ENCODE results near the gene AURKAIP1. TPM values are rescaled to one million over a fixed set of nuclear protein-coding genes. Genes with fewer than 3 reads are reported as not detected.

AURKAIP1 gene
- total and polyA plus RNA-seq, 9 of the 15 experiments (the other 6 are each of a cell fraction or from before 2014, with no cell fraction given), result 7.8 to 478 (median 92.0) TPM

DNA sequence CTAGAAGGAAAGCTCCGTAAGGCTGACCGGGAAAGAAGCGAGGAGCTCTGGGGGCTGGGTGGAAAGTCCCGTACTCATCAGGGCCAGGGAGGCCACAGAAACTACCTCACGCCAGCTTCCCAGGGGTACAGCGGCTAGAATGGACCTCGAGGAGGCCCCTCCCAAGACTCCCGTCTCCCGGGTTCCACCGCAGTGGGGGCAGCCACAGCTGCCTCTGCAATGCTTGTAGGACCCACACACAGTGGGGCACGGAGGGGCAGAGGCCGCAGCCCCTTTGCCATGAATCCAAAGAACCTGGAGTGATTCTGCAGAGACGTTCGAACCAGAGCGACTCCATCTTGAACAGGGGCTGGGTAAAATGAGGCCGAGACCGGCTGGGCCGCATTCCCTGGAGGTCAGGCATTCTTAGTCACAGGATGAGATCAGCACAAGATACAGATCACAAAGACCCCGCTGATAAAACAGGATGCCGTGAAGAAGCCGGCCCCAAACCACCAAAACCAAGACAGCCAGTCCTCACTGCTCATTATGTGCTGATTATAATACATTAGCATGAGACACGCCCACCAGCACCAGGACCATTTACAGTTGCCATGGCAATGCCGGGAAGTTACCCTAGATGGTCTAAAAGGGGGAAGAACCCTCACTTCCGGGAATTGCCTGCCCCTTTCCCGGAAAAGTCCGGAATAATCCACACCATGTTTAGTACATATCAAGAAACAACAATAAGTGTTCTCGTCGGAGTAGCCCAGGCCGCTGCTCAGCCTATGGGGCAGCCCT is 47.6 kb upstream of the AURKAIP1 start (continued):
- TF ChIP-seq ZNF175 (CRISPR knock-in tag; IDR thresholded peaks at IDR 0.05; ENCODE audit: low read depth) (peak; percentile 89), PCBP1 (IDR thresholded peaks at IDR 0.05; ENCODE audit: low read depth, low read length, poor library complexity, severe bottlenecking) (no peak), ZNF124 (CRISPR knock-in tag; IDR thresholded peaks at IDR 0.05) (no peak), TCF7 (IDR thresholded peaks at IDR 0.05; ENCODE audit: borderline replicate concordance) (no peak), ZFX (CRISPR knock-in tag; IDR thresholded peaks at IDR 0.05) (no peak), MIER1 (IDR thresholded peaks at IDR 0.05; ENCODE audit: low read depth) (no peak), SMC3 (conservative IDR thresholded peaks at IDR 0.05; ENCODE audit: insufficient read depth, low read depth, low read length) (no peak), FOSL1 (tag; conservative IDR thresholded peaks at IDR 0.05) (peak; percentile 62), BRCA1 (IDR thresholded peaks at IDR 0.05) (no peak), BRCA1 (CRISPR knock-in tag; IDR thresholded peaks at IDR 0.05) (no peak), RHOXF2B (CRISPR knock-in tag; conservative IDR thresholded peaks at IDR 0.05) (no peak), ZNF644 (tag; IDR thresholded peaks at IDR 0.05; ENCODE audit: low read depth) (peak; percentile 78; the same call in 1 of the 2 replicates), MTA2 (IDR thresholded peaks at IDR 0.05; ENCODE audit: low read depth) (no peak), DNMT1 (IDR thresholded peaks at IDR 0.05) (no peak), TAF1 (IDR thresholded peaks at IDR 0.05; ENCODE audit: control insufficient read depth, extremely low read depth, insufficient read depth, low read length, severe bottlenecking) (no peak)
- TF ChIP-seq, protein P1, sequence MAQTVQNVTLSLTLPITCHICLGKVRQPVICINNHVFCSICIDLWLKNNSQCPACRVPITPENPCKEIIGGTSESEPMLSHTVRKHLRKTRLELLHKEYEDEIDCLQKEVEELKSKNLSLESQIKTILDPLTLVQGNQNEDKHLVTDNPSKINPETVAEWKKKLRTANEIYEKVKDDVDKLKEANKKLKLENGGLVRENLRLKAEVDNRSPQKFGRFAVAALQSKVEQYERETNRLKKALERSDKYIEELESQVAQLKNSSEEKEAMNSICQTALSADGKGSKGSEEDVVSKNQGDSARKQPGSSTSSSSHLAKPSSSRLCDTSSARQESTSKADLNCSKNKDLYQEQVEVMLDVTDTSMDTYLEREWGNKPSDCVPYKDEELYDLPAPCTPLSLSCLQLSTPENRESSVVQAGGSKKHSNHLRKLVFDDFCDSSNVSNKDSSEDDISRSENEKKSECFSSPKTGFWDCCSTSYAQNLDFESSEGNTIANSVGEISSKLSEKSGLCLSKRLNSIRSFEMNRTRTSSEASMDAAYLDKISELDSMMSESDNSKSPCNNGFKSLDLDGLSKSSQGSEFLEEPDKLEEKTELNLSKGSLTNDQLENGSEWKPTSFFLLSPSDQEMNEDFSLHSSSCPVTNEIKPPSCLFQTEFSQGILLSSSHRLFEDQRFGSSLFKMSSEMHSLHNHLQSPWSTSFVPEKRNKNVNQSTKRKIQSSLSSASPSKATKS (CRISPR knock-in tag; IDR thresholded peaks at IDR 0.05), result no peak
- TF ChIP-seq, protein P2, sequence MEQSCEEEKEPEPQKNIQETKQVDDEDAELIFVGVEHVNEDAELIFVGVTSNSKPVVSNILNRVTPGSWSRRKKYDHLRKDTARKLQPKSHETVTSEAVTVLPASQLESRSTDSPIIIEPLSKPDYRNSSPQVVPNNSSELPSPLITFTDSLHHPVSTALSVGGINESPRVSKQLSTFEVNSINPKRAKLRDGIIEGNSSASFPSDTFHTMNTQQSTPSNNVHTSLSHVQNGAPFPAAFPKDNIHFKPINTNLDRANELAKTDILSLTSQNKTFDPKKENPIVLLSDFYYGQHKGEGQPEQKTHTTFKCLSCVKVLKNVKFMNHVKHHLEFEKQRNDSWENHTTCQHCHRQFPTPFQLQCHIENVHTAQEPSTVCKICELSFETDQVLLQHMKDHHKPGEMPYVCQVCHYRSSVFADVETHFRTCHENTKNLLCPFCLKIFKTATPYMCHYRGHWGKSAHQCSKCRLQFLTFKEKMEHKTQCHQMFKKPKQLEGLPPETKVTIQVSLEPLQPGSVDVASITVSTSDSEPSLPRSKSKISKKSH (CRISPR knock-in tag; IDR thresholded peaks at IDR 0.05), result no peak
- TF ChIP-seq, protein P3, sequence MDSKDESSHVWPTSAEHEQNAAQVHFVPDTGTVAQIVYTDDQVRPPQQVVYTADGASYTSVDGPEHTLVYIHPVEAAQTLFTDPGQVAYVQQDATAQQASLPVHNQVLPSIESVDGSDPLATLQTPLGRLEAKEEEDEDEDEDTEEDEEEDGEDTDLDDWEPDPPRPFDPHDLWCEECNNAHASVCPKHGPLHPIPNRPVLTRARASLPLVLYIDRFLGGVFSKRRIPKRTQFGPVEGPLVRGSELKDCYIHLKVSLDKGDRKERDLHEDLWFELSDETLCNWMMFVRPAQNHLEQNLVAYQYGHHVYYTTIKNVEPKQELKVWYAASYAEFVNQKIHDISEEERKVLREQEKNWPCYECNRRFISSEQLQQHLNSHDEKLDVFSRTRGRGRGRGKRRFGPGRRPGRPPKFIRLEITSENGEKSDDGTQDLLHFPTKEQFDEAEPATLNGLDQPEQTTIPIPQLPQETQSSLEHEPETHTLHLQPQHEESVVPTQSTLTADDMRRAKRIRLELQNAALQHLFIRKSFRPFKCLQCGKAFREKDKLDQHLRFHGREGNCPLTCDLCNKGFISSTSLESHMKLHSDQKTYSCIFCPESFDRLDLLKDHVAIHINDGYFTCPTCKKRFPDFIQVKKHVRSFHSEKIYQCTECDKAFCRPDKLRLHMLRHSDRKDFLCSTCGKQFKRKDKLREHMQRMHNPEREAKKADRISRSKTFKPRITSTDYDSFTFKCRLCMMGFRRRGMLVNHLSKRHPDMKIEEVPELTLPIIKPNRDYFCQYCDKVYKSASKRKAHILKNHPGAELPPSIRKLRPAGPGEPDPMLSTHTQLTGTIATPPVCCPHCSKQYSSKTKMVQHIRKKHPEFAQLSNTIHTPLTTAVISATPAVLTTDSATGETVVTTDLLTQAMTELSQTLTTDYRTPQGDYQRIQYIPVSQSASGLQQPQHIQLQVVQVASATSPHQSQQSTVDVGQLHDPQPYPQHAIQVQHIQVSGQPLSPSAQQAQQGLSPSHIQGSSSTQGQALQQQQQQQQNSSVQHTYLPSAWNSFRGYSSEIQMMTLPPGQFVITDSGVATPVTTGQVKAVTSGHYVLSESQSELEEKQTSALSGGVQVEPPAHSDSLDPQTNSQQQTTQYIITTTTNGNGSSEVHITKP (IDR thresholded peaks at IDR 0.05; ENCODE audit: partially characterized antibody), result no peak
- TF ChIP-seq, protein P4, sequence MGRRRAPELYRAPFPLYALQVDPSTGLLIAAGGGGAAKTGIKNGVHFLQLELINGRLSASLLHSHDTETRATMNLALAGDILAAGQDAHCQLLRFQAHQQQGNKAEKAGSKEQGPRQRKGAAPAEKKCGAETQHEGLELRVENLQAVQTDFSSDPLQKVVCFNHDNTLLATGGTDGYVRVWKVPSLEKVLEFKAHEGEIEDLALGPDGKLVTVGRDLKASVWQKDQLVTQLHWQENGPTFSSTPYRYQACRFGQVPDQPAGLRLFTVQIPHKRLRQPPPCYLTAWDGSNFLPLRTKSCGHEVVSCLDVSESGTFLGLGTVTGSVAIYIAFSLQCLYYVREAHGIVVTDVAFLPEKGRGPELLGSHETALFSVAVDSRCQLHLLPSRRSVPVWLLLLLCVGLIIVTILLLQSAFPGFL (CRISPR knock-in tag; IDR thresholded peaks at IDR 0.05), result no peak

Data from K562 (cell line).